Adrenal gland (tissue), 12 donors: Measurements from ENCODE around the gene RRAD. TPM values are rescaled to one million over a fixed set of nuclear protein-coding genes. Genes with fewer than 3 reads are reported as not detected.

ENCODE experiments used
- DNase-seq, 7 donors: peaks; one replicate each; pipeline ENCODE4 v3.0.0-alpha.2; 2019 to 2020
- H3K27ac ChIP-seq, 5 donors: fragments of 200-600 bp; sonication (generic) in 4 of 5; 1 replicate in 3 of 5; 2 replicates in 2 of 5; pipeline versions ENCODE4 v1.5.1 to v1.8.0; 2016 to 2020; ENCODE audit warnings: mild to moderate bottlenecking in 1 of 5
- H3K27me3 ChIP-seq: fragments of 200-600 bp; 2 replicates; pipeline ENCODE4 v1.8.0; 2021
- H3K36me3 ChIP-seq, 2 donors: fragments of 200-600 bp; replicated peaks in 1 of 2; 1 replicate in 1 of 2; 2 replicates in 1 of 2; pipeline versions ENCODE4 v1.5.1 to v1.8.0; 2018 to 2022
- H3K4me1 ChIP-seq, 2 donors: fragments of 200-600 bp; replicated peaks in 1 of 2; 1 replicate in 1 of 2; 2 replicates in 1 of 2; pipeline versions ENCODE4 v1.5.1 to v1.8.0; 2018 to 2021
- H3K4me3 ChIP-seq, 4 donors: fragments of 200-600 bp; sonication (generic) in 3 of 4; one replicate each; pipeline ENCODE4 v1.5.1; 2016 to 2018
- H3K9me3 ChIP-seq, 3 donors: fragments of 200-600 bp; sonication (generic) in 1 of 3; replicated peaks in 1 of 3; 1 replicate in 2 of 3; 2 replicates in 1 of 3; pipeline versions ENCODE4 v1.5.1 to v1.8.0; 2016 to 2021
- CTCF ChIP-seq, 6 experiments: fragments of 450-650 bp in 4 of 6; fragments of 200-600 bp in 2 of 6; sonication (generic) in 1 of 6; IDR thresholded peaks; 1 replicate in 5 of 6; 2 replicates in 1 of 6; pipeline versions ENCODE4 v1.5.1 to v1.8.0; 2016 to 2021; ENCODE audit warnings: antibody characterized with exemption in 6 of 6, mild to moderate bottlenecking in 2 of 6, moderate library complexity in 1 of 6
- POLR2A ChIP-seq, 2 donors: fragments of 450-650 bp; IDR thresholded peaks; one replicate each; pipeline ENCODE4 v1.6.1; 2017; ENCODE audit warnings: antibody characterized with exemption in 2 of 2, mild to moderate bottlenecking in 2 of 2, moderate library complexity in 1 of 2
- WGBS, 4 donors: extraction: QIAGEN DNeasy Blood & Tissue Kit in 2 of 4; methylation state at CpG; one replicate each; pipeline versions ENCODE4 v1.1.5 to v1.1.7; 2013 to 2017; 5-methylcytosine and 5-hydroxymethylcytosine counted together
- intact Hi-C, 2 donors: fragments of 100-400 bp; cut with DNase I; formaldehyde crosslinking; loops; one replicate each; pipeline versions ENCODE4 v1.14.1 to v1.15.0; 2022 to 2023
- polyA plus RNA-seq, 3 donors: library from polyadenylated mRNA; stranded (reverse); fragments of 200-250 nt in 2 of 3; fragments of 350-450 nt in 1 of 3; fragmentation: Illumina TruSeq in 1 of 3; extraction: RNeasy Lipid Tissue Mini Kit (QIAGEN cat#74804) in 1 of 3; gene quantifications; one replicate each; pipeline ENCODE4 v1.2.3, GENCODE V29; 2013 to 2014
- total RNA-seq, 9 donors: library from RNA; depleted of rRNA in 4 of 9; stranded (reverse); fragments of >200 nt in 4 of 9; fragments of 120-200 nt in 1 of 9; fragmentation: NEBNext Ultra II Directional in 1 of 9; extraction: Animal tissue kit (Norgen Biotek cat#: 25700) in 1 of 9; gene quantifications; one replicate each; pipeline versions ENCODE4 v1.1.0 to v1.2.4, GENCODE V29; 2013 to 2023
- donor health status: healthy with polysubstance abuse.
- donor health status: Bipolar disorder and iron deficiency.
- donor health status: DM: yes; HTN: yes; CAD: no.
- donor health status: DM: no; HTN: no; CAD: no.
- donor health status: DM: no; HTN: no; CAD: no.
- donor health status: DM: yes; HTN: yes; CAD: no.

Gene RRAD
- total and polyA plus RNA-seq, 12 donors: 0.22 to 52.5 (median 13.0) TPM

- intact Hi-C loops: no loop called here
Measured at GRCh38 chr16:66954097-66954659, 28.8 kb upstream of the RRAD start.

DNA sequence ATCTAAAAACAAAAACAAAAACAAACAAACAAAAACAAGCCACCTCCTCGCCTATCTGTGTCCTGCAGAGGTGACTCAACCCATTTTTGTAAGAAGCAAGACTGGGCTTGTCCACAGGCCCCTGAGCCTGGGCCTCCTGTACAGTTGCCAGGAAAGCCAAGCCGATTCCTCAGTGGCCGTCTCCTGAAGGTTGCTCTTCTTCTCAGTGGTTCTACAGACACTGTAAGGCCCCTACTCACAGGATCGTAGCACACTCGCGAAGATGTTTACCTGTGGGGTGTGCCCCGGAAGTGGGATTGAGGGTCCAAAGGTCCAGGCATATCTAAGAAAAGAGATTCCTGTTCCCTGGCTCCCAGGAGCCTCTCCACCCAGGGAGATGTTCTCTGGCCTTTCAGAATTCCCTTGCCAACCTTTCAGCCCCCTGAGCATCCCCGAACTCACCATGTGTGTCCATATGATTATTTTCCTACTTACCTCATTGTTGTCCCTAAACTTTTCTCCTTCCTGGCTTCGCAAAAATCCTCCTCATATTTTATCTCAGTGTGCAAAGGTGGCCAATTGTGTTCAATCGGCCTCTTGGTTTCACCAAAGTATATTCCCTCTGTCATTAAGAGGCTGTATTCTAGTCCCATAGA lies 28.2 kb upstream of the RRAD start:
- 75 to 82% (median 78%) methylated on average over 10 of the region's 10 CpGs for whole genome bisulfite sequencing, 4 donors
- intact Hi-C loops: no loop called here
- no peak overlapping the region for H3K4me3 ChIP-seq

More at GRCh38 chr16:66954097-66954659, 28.8 kb upstream of the RRAD start:
- Histone ChIP-seq H3K9me3 (no peaks in the 10 kb centered on the region), H3K4me1 (no peaks in the 10 kb centered on the region), H3K27me3 (no peaks in the 10 kb centered on the region), H3K4me3 (no peak overlapping the region), H3K36me3 (no peaks in the 10 kb centered on the region), H3K27ac (no peak overlapping the region)
- WGBS, 4 donors: 10 to 14% (median 12%) methylated on average over 8 of the region's 8 CpGs
- peak; percentile 70 to 91 (median 80) for DNase-seq
- TF ChIP-seq POLR2A (IDR thresholded peaks at IDR 0.05) (no peak), CTCF (IDR thresholded peaks at IDR 0.05) (peak; percentile 58 to 85 (median 83))

DNA sequence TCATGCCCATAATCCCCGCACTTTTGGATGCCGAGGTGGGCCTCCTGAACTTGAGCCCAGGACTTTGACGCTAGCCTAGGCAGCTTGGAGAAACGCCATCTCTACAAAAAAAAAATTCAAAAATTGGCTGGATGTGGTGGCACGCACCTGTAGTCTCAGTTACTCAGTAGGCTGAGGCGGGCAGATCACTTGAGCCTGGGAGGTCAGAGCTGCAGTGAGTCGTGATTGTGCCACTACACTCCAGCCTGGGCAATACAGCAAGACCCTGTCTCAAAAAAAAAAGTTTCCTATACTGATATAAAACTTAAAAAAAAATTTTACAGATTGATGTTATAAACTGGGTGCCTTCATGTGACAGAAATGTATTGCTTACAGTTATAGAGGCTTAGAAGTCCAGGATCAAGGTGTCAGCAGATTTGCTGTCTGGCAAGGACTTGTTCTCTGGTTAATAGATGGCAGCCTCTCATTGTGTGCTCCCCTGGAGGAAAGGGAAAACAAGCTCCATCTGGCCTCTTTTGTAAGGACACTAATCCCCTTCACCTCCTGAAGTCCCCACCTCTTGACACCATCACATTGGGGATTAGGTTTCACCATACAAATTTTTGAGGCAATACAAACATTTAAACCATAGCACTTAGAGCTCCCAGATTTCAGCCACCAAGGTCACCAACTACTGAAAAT lies 27.2 kb upstream of the RRAD start:
- no peak for DNase-seq
- intact Hi-C loops: no loop called here
- no peak overlapping the region for H3K4me3 ChIP-seq
- no peaks in the 10 kb centered on the region for H3K27me3 ChIP-seq
- TF ChIP-seq POLR2A (IDR thresholded peaks at IDR 0.05): no peak
- no peak for TF ChIP-seq CTCF (IDR thresholded peaks at IDR 0.05)
- H3K9me3 ChIP-seq: no peaks in the 10 kb centered on the region
- no peaks in the 10 kb centered on the region for H3K36me3 ChIP-seq
- peaks cover 1 to 2% of the 10 kb centered on the region in 2 donors for H3K4me1 ChIP-seq
- no peak overlapping the region for H3K27ac ChIP-seq
- 75 to 88% (median 82%) methylated on average over 7 of the region's 7 CpGs for WGBS, 4 donors

More for the DNA sequence above, 28.2 kb upstream of the RRAD start:
- Histone ChIP-seq H3K27me3 (no peaks in the 10 kb centered on the region), H3K9me3 (no peaks in the 10 kb centered on the region), H3K36me3 (no peaks in the 10 kb centered on the region), H3K27ac (no peak overlapping the region), H3K4me1 (no peaks in the 10 kb centered on the region)
- no peak for TF ChIP-seq CTCF (IDR thresholded peaks at IDR 0.05)
- no peak for TF ChIP-seq POLR2A (IDR thresholded peaks at IDR 0.05)
- DNase-seq: no peak

DNA sequence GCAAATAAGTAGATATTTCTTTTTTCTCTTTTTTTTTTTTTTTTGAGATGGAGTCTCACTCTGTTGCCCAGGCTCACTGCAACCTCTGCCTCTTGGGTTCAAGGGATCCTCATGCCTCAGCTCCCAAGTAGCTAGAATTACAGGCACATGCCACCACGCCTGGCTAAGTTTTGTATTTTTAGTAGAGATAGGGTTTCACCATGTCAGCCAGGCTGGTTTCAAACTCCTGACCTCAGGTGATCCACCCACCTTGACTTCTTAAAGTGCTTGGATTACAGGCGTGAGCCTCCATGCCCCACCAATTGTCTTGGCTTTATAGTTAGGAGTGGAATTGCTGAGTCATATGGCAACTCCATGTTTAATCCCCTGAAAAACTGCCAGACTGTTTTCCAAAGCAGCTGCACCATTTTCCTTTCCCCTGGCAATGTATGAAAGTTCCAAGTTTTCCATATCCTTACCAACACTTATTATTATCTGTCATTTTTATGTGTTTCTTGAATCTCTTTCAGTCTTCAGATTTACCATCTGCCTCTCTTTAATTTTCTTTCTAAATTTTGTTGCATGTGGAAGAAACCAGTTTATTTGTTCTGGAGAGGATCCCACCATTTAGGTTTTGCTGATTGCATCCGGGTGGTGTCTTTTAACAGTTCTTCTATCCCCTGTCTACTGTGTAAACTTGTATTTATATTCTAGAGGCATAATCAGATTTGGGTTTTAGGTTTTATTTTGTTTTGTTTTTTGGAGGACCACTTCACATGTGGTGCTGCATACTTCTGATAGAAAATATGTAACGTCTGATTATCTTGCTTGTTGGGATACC lies 25.8 kb upstream of the RRAD start:
- intact Hi-C loops: no loop called here

More for the DNA sequence above, 25.8 kb upstream of the RRAD start:
- Histone ChIP-seq H3K27ac (no peak overlapping the region), H3K9me3 (no peaks in the 10 kb centered on the region), H3K27me3 (no peaks in the 10 kb centered on the region), H3K36me3 (no peaks in the 10 kb centered on the region), H3K4me3 (no peak overlapping the region), H3K4me1 (peaks cover 5% of the 10 kb centered on the region in 2 donors)
- TF ChIP-seq CTCF (IDR thresholded peaks at IDR 0.05): no peak
- TF ChIP-seq POLR2A (IDR thresholded peaks at IDR 0.05): no peak
- 80 to 87% (median 83%) methylated on average over 4 of the region's 4 CpGs for WGBS, 4 donors
- DNase-seq: no peak
